Measurements from ENCODE around the gene TBC1D5.

DNA sequence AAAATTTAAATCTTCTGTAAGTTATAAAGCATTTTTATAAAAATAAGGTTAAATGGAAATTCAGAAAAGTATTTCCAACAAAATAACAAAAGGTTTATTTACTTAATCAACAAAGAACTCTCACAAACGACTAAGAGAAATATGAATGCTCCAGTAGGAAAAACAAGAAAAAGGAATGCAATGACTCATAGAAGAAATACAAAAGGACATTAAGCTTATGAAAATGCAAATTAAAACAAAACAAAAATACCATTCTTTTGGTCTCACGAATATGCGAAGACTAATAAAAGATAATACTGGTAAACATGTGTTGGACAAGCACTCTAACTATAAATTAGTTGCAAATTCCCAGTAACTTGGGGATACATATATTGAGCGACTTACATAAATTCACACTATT is 17.5 kb upstream of the TBC1D5 start:
- TF ChIP-seq, protein P1, sequence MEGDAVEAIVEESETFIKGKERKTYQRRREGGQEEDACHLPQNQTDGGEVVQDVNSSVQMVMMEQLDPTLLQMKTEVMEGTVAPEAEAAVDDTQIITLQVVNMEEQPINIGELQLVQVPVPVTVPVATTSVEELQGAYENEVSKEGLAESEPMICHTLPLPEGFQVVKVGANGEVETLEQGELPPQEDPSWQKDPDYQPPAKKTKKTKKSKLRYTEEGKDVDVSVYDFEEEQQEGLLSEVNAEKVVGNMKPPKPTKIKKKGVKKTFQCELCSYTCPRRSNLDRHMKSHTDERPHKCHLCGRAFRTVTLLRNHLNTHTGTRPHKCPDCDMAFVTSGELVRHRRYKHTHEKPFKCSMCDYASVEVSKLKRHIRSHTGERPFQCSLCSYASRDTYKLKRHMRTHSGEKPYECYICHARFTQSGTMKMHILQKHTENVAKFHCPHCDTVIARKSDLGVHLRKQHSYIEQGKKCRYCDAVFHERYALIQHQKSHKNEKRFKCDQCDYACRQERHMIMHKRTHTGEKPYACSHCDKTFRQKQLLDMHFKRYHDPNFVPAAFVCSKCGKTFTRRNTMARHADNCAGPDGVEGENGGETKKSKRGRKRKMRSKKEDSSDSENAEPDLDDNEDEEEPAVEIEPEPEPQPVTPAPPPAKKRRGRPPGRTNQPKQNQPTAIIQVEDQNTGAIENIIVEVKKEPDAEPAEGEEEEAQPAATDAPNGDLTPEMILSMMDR (conservative IDR thresholded peaks at IDR 0.05), result no peak
- TF ChIP-seq ZFX (IDR thresholded peaks at IDR 0.05), result no peak
